ENCODE results near the gene GNB3.

GNB3 gene

GRCh38 chr12:6839482-6840201 lies 1.1 kb upstream of the GNB3 start:
- no peak for DNase-seq

- DNase-seq = no peak
Observed at GRCh38 chr12:6840330-6840729, 395 bp upstream of the GNB3 start.

GRCh38 chr12:6842075-6842474 lies 1.4 kb downstream of the GNB3 start:
- no peak for DNase-seq

GRCh38 chr12:6843118-6843902 lies 2.6 kb downstream of the GNB3 start:
- DNase-seq = no peak

GRCh38 chr12:6845395-6845794 lies 4.7 kb downstream of the GNB3 start:
- no peak for DNase-seq

GRCh38 chr12:6846316-6846869 lies 5.7 kb downstream of the GNB3 start:
- DNase-seq = no peak

- DNase-seq = no peak
Observed at GRCh38 chr12:6847676-6848075, 7.0 kb downstream of the GNB3 start.

GRCh38 chr12:6849427-6849826 lies 8.7 kb downstream of the GNB3 start:
- DNase-seq = no peak

GRCh38 chr12:6849976-6850560 lies 9.3 kb downstream of the GNB3 start:
- no peak for DNase-seq

- no peak for DNase-seq
Observed at GRCh38 chr12:6850796-6851152, 10.0 kb downstream of the GNB3 start.

GRCh38 chr12:6851153-6851920 lies 10.6 kb downstream of the GNB3 start, which contains the start of gene CDCA3:
Gene CDCA3, minus strand, starts transcription at chr12:6851286. Its CDS starts 334 bp downstream, at chr12:6850952.
- DNase-seq = peak; percentile 74 to 86 (median 82)

GRCh38 chr12:6851921-6852650 lies 11.4 kb downstream of the GNB3 start, which contains the start of gene USP5:
Gene USP5, plus strand, starts transcription at chr12:6852150. Its CDS starts 30 bp downstream, at chr12:6852180.
- peak; percentile 92 to 97 (median 95) for DNase-seq

- peak in 3 of 4 experiments; percentile 33 to 52 (median 52) for DNase-seq
Observed at GRCh38 chr12:6852651-6853354, 12.1 kb downstream of the GNB3 start.

- DNase-seq = no peak
Observed at GRCh38 chr12:6853626-6854025, 12.9 kb downstream of the GNB3 start.

- no peak for DNase-seq
Observed at GRCh38 chr12:6854036-6854435, 13.3 kb downstream of the GNB3 start.

- DNase-seq = no peak
Observed at GRCh38 chr12:6855322-6855721, 14.6 kb downstream of the GNB3 start.

- no peak for DNase-seq
Observed at GRCh38 chr12:6858799-6859198, 18.1 kb downstream of the GNB3 start.

- no peak for DNase-seq
Observed at GRCh38 chr12:6860116-6860515, 19.4 kb downstream of the GNB3 start.

- no peak for DNase-seq
Observed at GRCh38 chr12:6860942-6861341, 20.2 kb downstream of the GNB3 start.

- DNase-seq = no peak
Observed at GRCh38 chr12:6861391-6861790, 20.7 kb downstream of the GNB3 start.

- DNase-seq = no peak
Observed at GRCh38 chr12:6863033-6863432, 22.3 kb downstream of the GNB3 start.

All from activated naive CD4-positive, alpha-beta T cell (primary cell).